A549 (cell line): ENCODE measurements around the gene STK33. TPM values are rescaled to one million over a fixed set of nuclear protein-coding genes. Genes with fewer than 3 reads are reported as not detected.

Experiments used
- ATAC-seq, 2 experiments: fragments of 200-7000 bp in 1 of 2; fragments of >200 bp in 1 of 2; cut with Nextera tagmentation in 1 of 2; cut with Tn5 transposase in 1 of 2; 3 replicates each; pipeline versions ENCODE4 v1.8.0 to v1.9.1; 2018 to 2020; ENCODE audit warnings: mild to moderate bottlenecking in 1 of 2, moderate library complexity in 1 of 2
- CTCF ChIA-PET: fragments of 300-600 bp; sonication (Branson Sonifier 250); formaldehyde crosslinking; extraction: SDS; loops from one replicate; lab custom pipeline; 2021; ENCODE audit warnings: antibody characterized with exemption, inconsistent platforms; lab: Yijun Ruan, JAX
- POLR2A ChIA-PET: fragments of 350-600 bp; formaldehyde crosslinking; extraction: SDS; loops from one replicate; lab custom pipeline; 2021; ENCODE audit warnings: antibody characterized with exemption, inconsistent platforms; lab: Yijun Ruan, JAX
- DNase-seq, 2 experiments: peaks; one replicate each; pipeline versions ENCODE4 v3.0.0 to v3.0.0-alpha.2; 2011 to 2016; ENCODE audit warnings: low read depth in 1 of 2, low spot score in 1 of 2
- FAIRE-seq: peaks from 2 replicates; lab custom pipeline; 2011; peaks lifted over from hg19 to GRCh38; lab: Jason Lieb, UNC
- H3K27ac ChIP-seq, 2 experiments: fragments of >200 bp; sonication (Bioruptor Twin); formaldehyde crosslinking; 3 replicates each; pipeline ENCODE4 v1.5.1; 2016 to 2017
- H3K4me1 ChIP-seq: fragments of >200 bp; sonication (Bioruptor Twin); formaldehyde crosslinking; 3 replicates; pipeline ENCODE4 v1.6.1; 2016
- H3K4me2 ChIP-seq: fragments of >200 bp; sonication (Bioruptor Twin); formaldehyde crosslinking; 3 replicates; pipeline ENCODE4 v1.6.1; 2016
- H3K4me3 ChIP-seq: fragments of >200 bp; sonication (Bioruptor Twin); formaldehyde crosslinking; 3 replicates; pipeline ENCODE4 v1.5.1; 2016
- H3K9me3 ChIP-seq: fragments of >200 bp; sonication (Bioruptor Twin); formaldehyde crosslinking; 3 replicates; pipeline ENCODE4 v1.6.1; 2016
- BCL3 ChIP-seq: fragments of >200 bp; sonication (Bioruptor Twin); formaldehyde crosslinking; IDR thresholded peaks from 3 replicates; pipeline ENCODE4 v1.6.1; 2016
- BHLHE40 ChIP-seq: IDR thresholded peaks from 2 replicates; pipeline ENCODE4 v1.6.1; 2012; ENCODE audit warnings: low read depth, low read length, inconsistent platforms
- CHD2 ChIP-seq: fragments of 150-350 bp; IDR thresholded peaks from 2 replicates; pipeline ENCODE4 v1.6.1; 2014; ENCODE audit warnings: low read length; ENCODE audit not compliant: partially characterized antibody
- CHD4 ChIP-seq: fragments of 200-600 bp; sonication (generic); IDR thresholded peaks from 2 replicates; pipeline ENCODE4 v1.6.1; 2016; ENCODE audit warnings: antibody characterized with exemption, mild to moderate bottlenecking, borderline replicate concordance
- CTCF ChIP-seq: fragments of >200 bp; sonication (Bioruptor Twin); formaldehyde crosslinking; IDR thresholded peaks from 3 replicates; pipeline ENCODE4 v1.5.1; 2016
- E2F6 ChIP-seq: IDR thresholded peaks from 2 replicates; pipeline ENCODE4 v1.6.1; 2012; ENCODE audit warnings: low read depth, borderline replicate concordance
- EHMT2 ChIP-seq: fragments of 200-600 bp; sonication (generic); IDR thresholded peaks from 2 replicates; pipeline ENCODE4 v1.6.1; 2016; ENCODE audit warnings: antibody characterized with exemption, low read depth, mild to moderate bottlenecking, moderate library complexity
- EP300 ChIP-seq, 2 experiments: fragments of >200 bp; sonication (Bioruptor Twin); formaldehyde crosslinking; IDR thresholded peaks; 2 replicates in 1 of 2; 3 replicates in 1 of 2; pipeline ENCODE4 v1.6.1; 2016 to 2017
- FOSB ChIP-seq: fragments of 250-450 bp; sonication (Bioruptor Pico); IDR thresholded peaks from 2 replicates; pipeline ENCODE4 v1.5.0; 2020; ENCODE audit warnings: mild to moderate bottlenecking, moderate library complexity
- HES2 ChIP-seq: fragments of >200 bp; sonication (Bioruptor Twin); formaldehyde crosslinking; IDR thresholded peaks from 2 replicates; pipeline ENCODE4 v1.6.1; 2016
- HEYL ChIP-seq: fragments of 250-450 bp; sonication (Bioruptor Pico); IDR thresholded peaks from 2 replicates; pipeline ENCODE4 v1.8.0; 2021; ENCODE audit warnings: mild to moderate bottlenecking, moderate library complexity
- HOXB13 ChIP-seq: fragments of 250-450 bp; sonication (Bioruptor Pico); IDR thresholded peaks from 2 replicates; pipeline ENCODE4 v1.5.0; 2020; ENCODE audit warnings: low read depth, mild to moderate bottlenecking, moderate library complexity
- JUNB ChIP-seq: fragments of >200 bp; sonication (Bioruptor Twin); formaldehyde crosslinking; IDR thresholded peaks from 2 replicates; pipeline ENCODE4 v1.6.1; 2016
- MAZ ChIP-seq: fragments of 150-350 bp; IDR thresholded peaks from 2 replicates; pipeline ENCODE4 v1.6.1; 2014; ENCODE audit warnings: antibody characterized with exemption, low read depth, low read length, borderline replicate concordance
- NFE2L2 ChIP-seq: fragments of 150-350 bp; conservative IDR thresholded peaks from 2 replicates; pipeline ENCODE4 v1.6.1; 2014; ENCODE audit warnings: low read length
- NPAS2 ChIP-seq: fragments of 250-450 bp; sonication (Bioruptor Pico); IDR thresholded peaks from 2 replicates; pipeline ENCODE4 v1.8.0; 2022; ENCODE audit warnings: mild to moderate bottlenecking, moderate library complexity, borderline replicate concordance
- PBX3 ChIP-seq: IDR thresholded peaks from 2 replicates; pipeline ENCODE4 v1.6.1; 2012
- POLR2A ChIP-seq: IDR thresholded peaks from 2 replicates; pipeline ENCODE4 v1.6.1; 2012; ENCODE audit warnings: mild to moderate bottlenecking, low read length
- POLR2AphosphoS2 ChIP-seq: conservative IDR thresholded peaks from 2 replicates; pipeline ENCODE4 v1.6.1; 2012; ENCODE audit warnings: low read length, improper control_type of control experiment, inconsistent platforms
- RARB ChIP-seq: fragments of 250-450 bp; sonication (Bioruptor Pico); IDR thresholded peaks from 2 replicates; pipeline ENCODE4 v1.8.0; 2021; ENCODE audit warnings: mild to moderate bottlenecking, moderate library complexity
- REST ChIP-seq: fragments of 200-600 bp; sonication (generic); IDR thresholded peaks from 2 replicates; pipeline ENCODE4 v1.6.1; 2016; ENCODE audit warnings: antibody characterized with exemption, mild to moderate bottlenecking, moderate library complexity
- ZNF302 ChIP-seq: fragments of 250-450 bp; sonication (Bioruptor Pico); IDR thresholded peaks from 2 replicates; pipeline ENCODE4 v1.9.0; 2021; ENCODE audit warnings: inconsistent platforms, mild to moderate bottlenecking, moderate library complexity
- ZSCAN20 ChIP-seq: fragments of 250-450 bp; sonication (Bioruptor Pico); IDR thresholded peaks from 2 replicates; pipeline ENCODE4 v1.8.0; 2022; ENCODE audit warnings: mild to moderate bottlenecking, moderate library complexity
- WGBS: methylation state at CpG from one replicate; pipeline ENCODE4 v1.1.6; 2017; ENCODE audit errors: missing lambda C conversion rate; 5-methylcytosine and 5-hydroxymethylcytosine counted together
- polyA plus RNA-seq, 4 experiments: library from polyadenylated mRNA; depleted of rRNA in 3 of 4; stranded (reverse); fragments of >200 nt; fragmentation: RNase III in 1 of 4; extraction: RNeasy Plus Mini Kit Qiagen cat#74134 plus additional on column Dnase treatment in 1 of 4; gene quantifications; 2 replicates in 3 of 4; 3 replicates in 1 of 4; pipeline ENCODE4 v1.2.3, GENCODE V29; 2011 to 2017

Gene STK33
- polyA plus RNA-seq, 2 of the 4 experiments (the other 2 are of a cell fraction) = 5.2 to 5.8 TPM

- Histone ChIP-seq H3K9me3 (no peaks in the 10 kb centered on the region), H3K27ac (no peak overlapping the region), H3K4me1 (no peaks in the 10 kb centered on the region), H3K4me2 (no peak overlapping the region), H3K4me3 (no peak overlapping the region)
- DNase-seq (no peak), ATAC-seq (no peak), FAIRE-seq (no peak)
- CTCF ChIA-PET = interaction anchor here (0.6 kb wide), 1 partner anchor 1693 kb away, joined by 3 read pairs; no protein-coding TSS in a partner anchor
- no peak for TF ChIP-seq HEYL (CRISPR knock-in tag)
- no peak for TF ChIP-seq NFE2L2
- TF ChIP-seq EHMT2 = no peak
- no peak for TF ChIP-seq HOXB13 (CRISPR knock-in tag)
- TF ChIP-seq POLR2AphosphoS2 = no peak
- no peak for TF ChIP-seq EP300 (IDR thresholded peaks at IDR 0.05)
- TF ChIP-seq E2F6 = no peak
- no peak for TF ChIP-seq REST
- no peak for TF ChIP-seq BCL3
- no peak for TF ChIP-seq ZSCAN20 (CRISPR knock-in tag)
- TF ChIP-seq FOSB (CRISPR knock-in tag) = no peak
- TF ChIP-seq BHLHE40 = no peak
- no peak for TF ChIP-seq JUNB
- WGBS = 71% methylated on average over 8 of the region's 8 CpGs
- POLR2A ChIA-PET = no interaction called here
Observed at GRCh38 chr11:8370812-8371515, 223.1 kb downstream of the STK33 start.

GRCh38 chr11:8369592-8370205, 224.3 kb downstream of the STK33 start:
- POLR2A ChIA-PET = interaction anchor here (0.5 kb wide), 1 partner anchor 1091 kb away, joined by 3 read pairs; the partner anchor contains the start of gene ZNF143
- WGBS = 61% methylated on average over 7 of the region's 7 CpGs
- TF ChIP-seq REST (no peak), CHD2 (no peak), CHD4 (no peak), MAZ (no peak), HES2 (no peak), NPAS2 (CRISPR knock-in tag) (no peak), RARB (CRISPR knock-in tag) (no peak), POLR2A (no peak), CTCF (no peak), PBX3 (no peak), ZNF302 (no peak)

More at GRCh38 chr11:8369592-8370205, 224.3 kb downstream of the STK33 start:
- DNase-seq (no peak), ATAC-seq (no peak), FAIRE-seq (no peak)
- no peak overlapping the region for H3K4me3 ChIP-seq
- no peaks in the 10 kb centered on the region for H3K4me1 ChIP-seq
- CTCF ChIA-PET = interaction anchor here (1.2 to 1.4 kb wide), 2 partner anchors 12 to 150 kb away, joined by 3 to 4 read pairs; no protein-coding TSS in a partner anchor
- H3K4me2 ChIP-seq = no peak overlapping the region
- no peak overlapping the region for H3K27ac ChIP-seq
- no peaks in the 10 kb centered on the region for H3K9me3 ChIP-seq
